Endothelial cell of umbilical vein (primary cell): ENCODE results near the gene TRMT1. TPM values are rescaled to one million over a fixed set of nuclear protein-coding genes. Genes with fewer than 3 reads are reported as not detected.
A peak's percentile ranks its signal among the peaks of the same experiment; 100 is the strongest.

Experiments
- BruUV-seq: library from RNA; stranded (reverse); fragments of 400-500 nt; replicated peaks from 2 replicates; lab custom pipeline; 2021; lab: Mats Ljungman, UMichigan
- CTCF ChIA-PET: fragments of 300-600, 350-600 bp; sonication (Branson Sonifier 250); formaldehyde crosslinking; loops from one replicate; lab custom pipeline; 2021; ENCODE audit warnings: antibody characterized with exemption, inconsistent platforms; lab: Charles Lee
- POLR2A ChIA-PET: fragments of 300-600, 350-600 bp; sonication (Branson Sonifier 250); formaldehyde crosslinking; loops from one replicate; lab custom pipeline; 2021; ENCODE audit warnings: antibody characterized with exemption, inconsistent platforms; lab: Charles Lee
- DNase-seq: peaks from one replicate; pipeline ENCODE4 v3.0.0-alpha.2; 2011; ENCODE audit warnings: low read depth, low spot score
- FAIRE-seq: peaks from 2 replicates; lab custom pipeline; 2011; peaks lifted over from hg19 to GRCh38; lab: Jason Lieb, UNC
- H2AFZ ChIP-seq: 2 replicates; pipeline ENCODE4 v1.6.0; 2012; ENCODE audit warnings: low read depth, low read length, control low read depth, inconsistent platforms
- H3K27ac ChIP-seq: 2 replicates; pipeline ENCODE4 v1.5.1; 2011; ENCODE audit warnings: low read depth, mild to moderate bottlenecking, control low read depth, low read length, moderate library complexity; ENCODE audit not compliant: insufficient read depth
- H3K27me3 ChIP-seq, 2 experiments: 2 replicates each; pipeline versions ENCODE4 v1.6.0 to v1.6.1; 2011; ENCODE audit warnings: low read length in 2 of 2, mixed read lengths in 1 of 2; ENCODE audit not compliant: control insufficient read depth in 2 of 2, insufficient read depth in 2 of 2
- H3K36me3 ChIP-seq, 2 experiments: 2 replicates in 1 of 2; 3 replicates in 1 of 2; pipeline ENCODE4 v1.5.1; 2011; ENCODE audit warnings: low read length in 2 of 2, mild to moderate bottlenecking in 1 of 2, moderate library complexity in 1 of 2; ENCODE audit not compliant: control insufficient read depth in 2 of 2, insufficient read depth in 2 of 2; ENCODE audit errors: extremely low read depth in 1 of 2
- H3K4me1 ChIP-seq: 3 replicates; pipeline ENCODE4 v1.5.1; 2011; ENCODE audit warnings: mild to moderate bottlenecking, low read length; ENCODE audit not compliant: control insufficient read depth, insufficient read depth; ENCODE audit errors: extremely low read depth
- H3K4me2 ChIP-seq: 2 replicates; pipeline ENCODE4 v1.6.1; 2011; ENCODE audit warnings: low read length, control low read depth, mixed read lengths; ENCODE audit not compliant: insufficient read depth
- H3K4me3 ChIP-seq, 3 experiments: fragments of 200-600 bp in 1 of 3; sonication (generic), shearing (Covaris generic) in 1 of 3; replicated peaks in 1 of 3; 2 replicates each; pipeline ENCODE4 v1.5.1; 2011 to 2016; ENCODE audit warnings: control low read depth in 3 of 3, low read length in 3 of 3, mild to moderate bottlenecking in 2 of 3, inconsistent platforms in 1 of 3, low read depth in 1 of 3, moderate library complexity in 1 of 3; ENCODE audit not compliant: insufficient read depth in 1 of 3
- H3K79me2 ChIP-seq: 2 replicates; pipeline ENCODE4 v1.6.0; 2012; ENCODE audit warnings: low read length, inconsistent platforms; ENCODE audit not compliant: control insufficient read depth, insufficient read depth
- H3K9ac ChIP-seq: replicated peaks from 2 replicates; pipeline ENCODE3; 2011; ENCODE audit warnings: low read length, control low read depth; ENCODE audit not compliant: insufficient read depth; ENCODE audit errors: extremely low read depth
- H3K9me1 ChIP-seq: replicated peaks from 3 replicates; pipeline ENCODE4 v1.6.0; 2011; ENCODE audit warnings: mild to moderate bottlenecking, low read length; ENCODE audit not compliant: control insufficient read depth, insufficient read depth; ENCODE audit errors: extremely low read depth
- H3K9me3 ChIP-seq: replicated peaks from 2 replicates; pipeline ENCODE4 v1.5.1; 2012; ENCODE audit warnings: low read length, inconsistent platforms; ENCODE audit not compliant: control insufficient read depth, insufficient read depth
- H4K20me1 ChIP-seq: replicated peaks from 2 replicates; pipeline ENCODE3; 2011; ENCODE audit warnings: mild to moderate bottlenecking, low read length; ENCODE audit not compliant: control insufficient read depth, insufficient read depth; ENCODE audit errors: extremely low read depth
- CTCF ChIP-seq, 2 donors: IDR thresholded peaks; 1 replicate in 1 of 2; 2 replicates in 1 of 2; pipeline ENCODE4 v1.5.1; 2011; ENCODE audit warnings: low read length in 2 of 2, mild to moderate bottlenecking in 2 of 2, moderate library complexity in 2 of 2, control low read depth in 1 of 2, inconsistent platforms in 1 of 2, low read depth in 1 of 2; ENCODE audit not compliant: insufficient read depth in 1 of 2; ENCODE audit errors: extremely low read depth in 1 of 2
- EZH2 ChIP-seq: IDR thresholded peaks from 2 replicates; pipeline ENCODE4 v1.6.1; 2012; ENCODE audit warnings: borderline replicate concordance, low read depth, mild to moderate bottlenecking, moderate library complexity, low read length, inconsistent platforms; ENCODE audit not compliant: severe bottlenecking
- FOS ChIP-seq: IDR thresholded peaks from 2 replicates; pipeline ENCODE4 v1.6.1; 2011; ENCODE audit warnings: mild to moderate bottlenecking, low read length, moderate library complexity, borderline replicate concordance; ENCODE audit not compliant: insufficient read depth
- GATA2 ChIP-seq: IDR thresholded peaks from 2 replicates; pipeline ENCODE4 v1.7.0; 2011; ENCODE audit warnings: low read depth, mild to moderate bottlenecking, moderate library complexity, mixed read lengths, low read length; ENCODE audit not compliant: insufficient read length, insufficient read depth
- JUN ChIP-seq: IDR thresholded peaks from 2 replicates; pipeline ENCODE4 v1.6.1; 2011; ENCODE audit warnings: borderline replicate concordance, low read depth; ENCODE audit not compliant: insufficient read length, insufficient read depth
- MAX ChIP-seq: IDR thresholded peaks from 2 replicates; pipeline ENCODE4 v1.6.1; 2011; ENCODE audit not compliant: insufficient read depth, insufficient read length
- POLR2A ChIP-seq: IDR thresholded peaks from 2 replicates; pipeline ENCODE4 v1.6.1; 2012; ENCODE audit warnings: low read depth, mild to moderate bottlenecking, control low read depth, low read length
- dilution Hi-C: fragments of 300-500 bp; cut with MboI; formaldehyde crosslinking; loops from one replicate; pipeline ENCODE4 v1.15.0; 2019; ENCODE audit warnings: low sequenced_read_pairs; ENCODE audit not compliant: extremely low pct_ligation_motif_present
- intact Hi-C: fragments of 100-400 bp; cut with micrococcal nuclease; formaldehyde crosslinking; loops from one replicate; pipeline ENCODE4 v1.10.0; 2022
- polyA plus RNA-seq, 4 experiments: library from polyadenylated mRNA; depleted of rRNA in 3 of 4; stranded (reverse) in 3 of 4; unstranded in 1 of 4; fragments of >200 nt; gene quantifications; 2 replicates each; pipeline versions ENCODE4 v1.2.1 to v1.2.3, GENCODE V29; 2011 to 2012; ENCODE audit warnings: missing spikeins in 1 of 4
- total RNA-seq: library from RNA; stranded (reverse); gene quantifications from 2 replicates; pipeline ENCODE4 v1.2.3, GENCODE V29; 2021

TRMT1 gene
- total and polyA plus RNA-seq, 2 donors (not counting 3 experiments of a cell fraction or from before 2014, with no cell fraction given), result 46.3 to 53.0 TPM

GRCh38 chr19:13098277-13099072, 18.1 kb downstream of the TRMT1 start:
- POLR2A ChIA-PET, result no interaction called here
- intact Hi-C loops (loop anchor here (5.0 kb wide), 1 partner anchor 376 kb away; the partner anchor contains the start of gene TNPO2), dilution Hi-C loops (no loop called here)
- Histone ChIP-seq H3K36me3 (peaks cover 2 to 3% of the 10 kb centered on the region in 2 experiments), H3K79me2 (peaks cover 30% of the 10 kb centered on the region), H3K27ac (peak overlapping the region; percentile 89), H4K20me1 (no peaks in the 10 kb centered on the region), H2AFZ (no peak overlapping the region), H3K4me2 (peak overlapping the region; percentile 19), H3K9me3 (no peaks in the 10 kb centered on the region), H3K9me1 (no peaks in the 10 kb centered on the region), H3K9ac (peak overlapping the region; percentile 4), H3K4me1 (peaks cover 52% of the 10 kb centered on the region), H3K4me3 (peak overlapping the region in 1 of 3 experiments; percentile 33), H3K27me3 (no peaks in the 10 kb centered on the region)
- CTCF ChIA-PET, result interaction anchor here (0.7 to 1.5 kb wide), 2 partner anchors 65 kb away, joined by 4 to 6 read pairs; no protein-coding TSS in a partner anchor
- FAIRE-seq (peak; percentile 71), DNase-seq (peak; percentile 72)
- TF ChIP-seq JUN (no peak), CTCF (IDR thresholded peaks at IDR 0.05; ENCODE audit: extremely low read depth in 1 of 2, insufficient read depth in 1 of 2, low read depth in 1 of 2, low read length in 2 of 2) (no peak), EZH2 (no peak), POLR2A (peak; percentile 34), MAX (no peak), FOS (no peak), GATA2 (no peak)
- no TSS peak for BruUV-seq
